ENCODE data around the gene METTL24.

Gene METTL24

DNA sequence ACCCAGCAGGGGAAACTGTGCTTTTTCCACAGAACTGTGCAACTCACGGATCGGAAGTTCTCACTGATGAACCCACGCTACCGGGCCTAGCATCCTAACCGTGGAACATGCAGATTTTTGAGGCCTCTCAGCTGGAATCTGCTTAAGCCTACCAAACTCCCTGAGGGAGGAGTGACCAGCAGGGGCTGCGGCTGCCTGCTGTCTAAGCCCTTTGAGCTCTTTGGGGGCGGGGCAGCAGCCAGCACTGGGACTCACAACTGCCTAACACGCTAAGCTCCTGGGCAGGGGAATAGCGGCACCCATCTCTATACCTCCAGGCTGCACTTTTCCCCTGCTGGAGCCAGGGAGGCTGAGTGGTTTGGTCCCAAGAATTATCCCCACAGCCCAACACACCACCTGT, 20.4 kb upstream of the METTL24 start:
- no peak overlapping the region for H3K9ac ChIP-seq (ENCODE audit: low read depth, low read length)
- H3K4me1 ChIP-seq (ENCODE audit: insufficient read depth, low read length): no peaks in the 10 kb centered on the region
- no peaks in the 10 kb centered on the region for H3K36me3 ChIP-seq (ENCODE audit: insufficient read depth, low read length)
- H3K9me3 ChIP-seq (ENCODE audit: control insufficient read depth, insufficient read depth, low read length): no peaks in the 10 kb centered on the region

DNA sequence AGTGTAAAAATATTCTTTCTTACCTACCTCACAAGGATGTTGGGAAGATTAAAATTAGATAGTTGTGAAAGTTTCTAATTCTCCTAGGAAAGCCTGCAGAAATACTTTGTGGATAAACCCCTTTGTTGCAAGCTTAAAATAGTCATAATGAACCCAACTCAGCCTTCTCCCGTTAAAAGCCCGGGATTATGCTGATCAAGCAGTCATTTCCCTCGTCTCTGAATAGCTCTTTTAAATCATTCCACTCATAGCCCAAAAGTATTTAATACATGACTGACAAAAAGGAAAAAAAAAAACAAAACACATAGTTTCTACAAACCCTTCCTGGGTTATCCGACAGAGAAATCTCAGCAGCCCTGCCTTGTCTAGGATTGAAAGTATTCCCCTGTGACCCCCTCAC, 10.9 kb upstream of the METTL24 start:
- no peak overlapping the region for H3K9ac ChIP-seq (ENCODE audit: low read depth, low read length)
- H3K36me3 ChIP-seq (ENCODE audit: insufficient read depth, low read length): no peaks in the 10 kb centered on the region
- H3K4me1 ChIP-seq (ENCODE audit: insufficient read depth, low read length): peaks cover 12% of the 10 kb centered on the region; the same call in 1 of the 2 replicates

DNA sequence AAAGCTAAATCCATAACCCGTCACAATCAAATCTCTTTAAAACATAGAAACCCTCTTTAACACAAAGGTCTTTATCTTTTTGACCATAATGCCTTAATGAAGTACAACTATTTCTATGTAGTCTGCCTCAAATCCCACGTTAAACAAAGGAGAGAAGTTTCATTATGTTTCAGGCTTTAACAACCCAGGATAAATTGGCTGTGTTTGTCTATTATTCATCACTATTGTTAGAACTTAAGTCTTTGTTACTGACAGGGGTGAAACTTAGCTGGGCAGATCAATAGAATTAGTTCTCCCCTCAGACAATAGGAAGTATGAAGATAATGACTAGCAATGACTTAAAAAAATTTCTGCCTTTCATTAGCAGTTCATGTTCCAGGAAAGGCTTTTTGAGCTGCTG, 10.1 kb upstream of the METTL24 start:
- Histone ChIP-seq H3K36me3 (ENCODE audit: insufficient read depth, low read length) (no peaks in the 10 kb centered on the region), H3K9ac (ENCODE audit: low read depth, low read length) (no peak overlapping the region), H3K9me3 (ENCODE audit: control insufficient read depth, insufficient read depth, low read length) (no peaks in the 10 kb centered on the region), H3K4me1 (ENCODE audit: insufficient read depth, low read length) (peaks cover 16% of the 10 kb centered on the region; the same call in 1 of the 2 replicates)

More for the DNA sequence above, 10.9 kb upstream of the METTL24 start:
- H3K9me3 ChIP-seq (ENCODE audit: control insufficient read depth, insufficient read depth, low read length): no peaks in the 10 kb centered on the region

DNA sequence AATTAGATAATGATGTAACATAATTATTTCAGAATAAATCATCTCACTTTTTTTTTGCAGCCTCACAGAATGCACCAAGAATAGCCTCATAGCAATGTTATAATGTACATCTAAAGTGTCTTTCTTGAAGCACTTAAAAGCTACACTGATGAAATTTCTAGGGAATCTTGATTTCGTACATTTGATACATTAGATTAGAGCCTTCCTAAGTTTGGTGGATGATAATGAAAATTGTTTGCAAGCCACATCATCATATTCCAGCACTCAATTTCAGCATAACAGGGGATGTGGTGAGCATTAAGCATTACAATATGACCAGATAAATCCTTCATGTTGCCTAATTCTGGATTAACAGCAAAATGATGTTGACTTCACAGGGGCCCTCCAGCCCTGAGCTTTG, 9.7 kb upstream of the METTL24 start:
- Histone ChIP-seq H3K36me3 (ENCODE audit: insufficient read depth, low read length) (no peaks in the 10 kb centered on the region), H3K9ac (ENCODE audit: low read depth, low read length) (no peak overlapping the region), H3K9me3 (ENCODE audit: control insufficient read depth, insufficient read depth, low read length) (no peaks in the 10 kb centered on the region), H3K4me1 (ENCODE audit: insufficient read depth, low read length) (peaks cover 16% of the 10 kb centered on the region; the same call in 1 of the 2 replicates)

DNA sequence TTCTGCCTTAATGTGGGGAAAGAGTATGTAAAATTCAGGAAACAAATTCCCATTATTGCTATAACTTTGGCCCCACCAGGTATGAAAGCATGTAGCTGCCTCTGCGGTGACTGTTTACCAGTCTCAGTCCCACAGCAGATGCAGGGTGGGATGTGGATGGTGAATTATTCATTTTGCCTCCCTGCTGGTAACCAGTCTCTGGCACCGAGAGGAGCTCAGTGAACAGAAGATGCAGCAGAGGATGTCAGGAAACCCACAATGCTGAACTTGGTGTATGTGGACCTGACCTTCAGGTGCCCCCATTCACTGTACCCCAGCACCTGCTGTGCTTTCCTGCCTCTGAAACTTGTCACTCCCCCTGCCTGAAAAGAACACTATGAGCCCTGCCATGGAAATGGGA, 8.8 kb upstream of the METTL24 start:
- no peaks in the 10 kb centered on the region for H3K9me3 ChIP-seq (ENCODE audit: control insufficient read depth, insufficient read depth, low read length)
- H3K36me3 ChIP-seq (ENCODE audit: insufficient read depth, low read length): no peaks in the 10 kb centered on the region
- peaks cover 16% of the 10 kb centered on the region; the same call in 1 of the 2 replicates for H3K4me1 ChIP-seq (ENCODE audit: insufficient read depth, low read length)
- H3K9ac ChIP-seq (ENCODE audit: low read depth, low read length): no peak overlapping the region

DNA sequence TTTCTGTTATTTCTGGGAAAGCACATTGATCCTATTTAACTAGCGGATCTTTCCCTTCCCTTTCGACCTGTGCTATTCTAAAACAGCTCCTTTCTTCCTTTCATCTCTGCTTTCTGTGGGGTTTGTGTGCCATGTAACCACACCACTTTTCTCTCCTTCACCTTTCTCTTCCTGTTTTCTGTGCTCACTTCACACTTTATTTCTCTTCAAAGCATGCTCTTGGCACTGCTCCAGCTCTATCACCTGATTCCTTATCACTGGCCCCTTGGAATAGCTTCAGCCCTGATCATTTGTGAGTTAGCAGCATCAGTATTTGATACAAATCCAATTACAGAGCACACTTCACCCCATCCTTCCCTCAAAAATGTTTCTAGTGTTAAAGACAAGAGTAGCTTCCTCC, 8.1 kb upstream of the METTL24 start:
- Histone ChIP-seq H3K9me3 (ENCODE audit: control insufficient read depth, insufficient read depth, low read length) (0 out of 2 replicates have a peak, but pooled peaks cover 3% of the 10 kb centered on the region), H3K36me3 (ENCODE audit: insufficient read depth, low read length) (no peaks in the 10 kb centered on the region), H3K9ac (ENCODE audit: low read depth, low read length) (no peak overlapping the region), H3K4me1 (ENCODE audit: insufficient read depth, low read length) (peaks cover 16% of the 10 kb centered on the region; the same call in 1 of the 2 replicates)

DNA sequence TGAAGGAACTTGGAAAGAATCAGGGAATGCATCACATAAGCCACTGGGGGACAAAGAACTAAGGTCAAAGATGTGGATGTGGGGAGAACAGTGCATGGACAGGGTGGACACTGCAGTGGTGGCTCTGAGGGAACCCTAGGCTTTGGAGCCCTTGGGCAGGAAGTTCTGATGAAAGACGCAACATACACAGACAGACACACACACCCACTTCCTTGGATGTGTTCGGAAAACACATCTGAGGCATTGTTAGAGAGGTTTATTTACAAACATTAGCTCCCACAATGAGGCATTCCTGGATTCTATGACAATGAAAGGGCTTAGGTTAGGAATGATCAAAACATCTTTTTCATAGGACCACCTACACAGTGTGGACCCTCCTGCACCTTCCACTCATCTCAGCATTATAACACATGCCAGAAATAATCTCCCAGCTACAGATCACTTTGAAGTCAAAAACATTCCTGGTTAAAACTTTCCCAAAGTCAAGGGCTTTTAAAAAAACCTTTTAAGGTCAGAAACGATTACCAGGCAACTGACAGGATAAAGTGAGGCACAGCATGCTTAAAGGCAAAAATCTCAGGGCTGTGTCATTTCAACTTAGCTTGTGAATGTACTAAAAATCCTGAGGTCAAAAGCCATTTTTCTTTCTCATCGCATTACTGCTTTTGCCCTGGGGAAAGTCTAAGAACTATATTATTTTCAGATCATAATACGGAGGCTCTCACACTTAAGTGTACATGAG, 6.4 kb upstream of the METTL24 start:
- Histone ChIP-seq H3K36me3 (ENCODE audit: insufficient read depth, low read length) (no peaks in the 10 kb centered on the region), H3K9me3 (ENCODE audit: control insufficient read depth, insufficient read depth, low read length) (0 out of 2 replicates have a peak, but pooled peaks cover 4% of the 10 kb centered on the region), H3K9ac (ENCODE audit: low read depth, low read length) (no peak overlapping the region)

DNA sequence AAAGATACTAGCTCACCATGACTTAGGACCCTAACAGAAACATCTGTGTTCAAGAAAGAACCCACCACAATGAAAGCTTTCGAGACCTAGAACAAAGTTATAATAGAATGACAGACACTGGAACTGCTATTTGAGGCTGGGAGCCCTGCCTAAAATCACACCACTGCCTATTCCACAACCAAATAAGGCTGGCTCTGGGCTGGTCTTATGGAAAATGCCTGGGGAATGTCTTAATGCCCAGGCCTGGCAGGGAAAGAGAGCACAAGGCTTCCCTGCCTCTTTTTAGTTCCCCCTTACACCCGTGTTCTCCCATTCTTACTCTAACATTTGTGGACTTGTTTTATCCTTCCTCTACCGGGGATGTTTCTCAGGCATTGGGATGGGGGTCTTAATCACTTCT, 5.6 kb upstream of the METTL24 start:
- peaks cover 16% of the 10 kb centered on the region; the same call in 1 of the 2 replicates for H3K4me1 ChIP-seq (ENCODE audit: insufficient read depth, low read length)
- no peak overlapping the region for H3K9ac ChIP-seq (ENCODE audit: low read depth, low read length)
- 0 out of 2 replicates have a peak, but pooled peaks cover 4% of the 10 kb centered on the region for H3K9me3 ChIP-seq (ENCODE audit: control insufficient read depth, insufficient read depth, low read length)
- H3K36me3 ChIP-seq (ENCODE audit: insufficient read depth, low read length): no peaks in the 10 kb centered on the region

More for the DNA sequence above, 6.4 kb upstream of the METTL24 start:
- peaks cover 16% of the 10 kb centered on the region; the same call in 1 of the 2 replicates for H3K4me1 ChIP-seq (ENCODE audit: insufficient read depth, low read length)

DNA sequence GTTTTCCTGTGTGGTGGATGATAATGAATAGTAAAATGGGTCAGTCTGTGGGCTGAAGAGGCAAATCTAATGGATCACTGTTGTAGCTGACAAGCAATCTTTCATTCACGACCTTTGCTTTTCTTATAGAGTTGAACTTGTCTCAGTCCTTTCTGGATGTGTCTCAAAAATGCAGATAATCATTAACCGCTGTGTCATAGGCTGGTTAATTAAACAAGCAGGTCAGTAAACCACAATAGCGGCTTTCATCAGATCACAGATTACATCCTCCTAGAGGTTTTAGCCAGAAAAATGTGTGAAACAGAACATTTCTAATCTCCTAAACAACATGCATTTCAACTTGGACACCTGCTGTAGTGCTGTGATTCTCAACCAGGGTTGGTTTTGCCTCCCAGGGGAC, 2.5 kb upstream of the METTL24 start:
- H3K36me3 ChIP-seq (ENCODE audit: insufficient read depth, low read length): no peaks in the 10 kb centered on the region
- H3K9me3 ChIP-seq (ENCODE audit: control insufficient read depth, insufficient read depth, low read length): 0 out of 2 replicates have a peak, but pooled peaks cover 4% of the 10 kb centered on the region
- H3K9ac ChIP-seq (ENCODE audit: low read depth, low read length): no peak overlapping the region
- H3K4me1 ChIP-seq (ENCODE audit: insufficient read depth, low read length): peaks cover 17% of the 10 kb centered on the region

DNA sequence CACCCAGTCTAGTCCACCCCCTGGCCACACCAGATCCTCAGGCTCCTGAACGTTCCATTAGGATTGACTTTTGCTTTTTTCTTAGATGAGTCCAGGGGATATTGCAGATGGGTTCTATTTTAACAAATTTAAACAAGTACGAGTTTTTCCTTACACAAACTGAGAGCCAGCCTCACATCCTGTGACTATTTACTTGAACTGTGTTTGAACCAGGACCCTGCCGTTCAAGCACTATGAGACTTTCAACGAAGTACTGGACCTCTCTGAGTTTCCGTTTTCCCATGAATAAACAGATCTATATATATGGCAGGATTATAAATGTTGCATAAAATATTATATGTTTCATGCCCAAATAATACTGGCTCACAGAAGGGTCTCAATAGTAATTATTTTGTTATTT, 1.4 kb upstream of the METTL24 start:
- 0 out of 2 replicates have a peak, but pooled peaks cover 4% of the 10 kb centered on the region for H3K9me3 ChIP-seq (ENCODE audit: control insufficient read depth, insufficient read depth, low read length)
- no peaks in the 10 kb centered on the region for H3K36me3 ChIP-seq (ENCODE audit: insufficient read depth, low read length)
- no peak overlapping the region for H3K9ac ChIP-seq (ENCODE audit: low read depth, low read length)
- peaks cover 17% of the 10 kb centered on the region for H3K4me1 ChIP-seq (ENCODE audit: insufficient read depth, low read length)

DNA sequence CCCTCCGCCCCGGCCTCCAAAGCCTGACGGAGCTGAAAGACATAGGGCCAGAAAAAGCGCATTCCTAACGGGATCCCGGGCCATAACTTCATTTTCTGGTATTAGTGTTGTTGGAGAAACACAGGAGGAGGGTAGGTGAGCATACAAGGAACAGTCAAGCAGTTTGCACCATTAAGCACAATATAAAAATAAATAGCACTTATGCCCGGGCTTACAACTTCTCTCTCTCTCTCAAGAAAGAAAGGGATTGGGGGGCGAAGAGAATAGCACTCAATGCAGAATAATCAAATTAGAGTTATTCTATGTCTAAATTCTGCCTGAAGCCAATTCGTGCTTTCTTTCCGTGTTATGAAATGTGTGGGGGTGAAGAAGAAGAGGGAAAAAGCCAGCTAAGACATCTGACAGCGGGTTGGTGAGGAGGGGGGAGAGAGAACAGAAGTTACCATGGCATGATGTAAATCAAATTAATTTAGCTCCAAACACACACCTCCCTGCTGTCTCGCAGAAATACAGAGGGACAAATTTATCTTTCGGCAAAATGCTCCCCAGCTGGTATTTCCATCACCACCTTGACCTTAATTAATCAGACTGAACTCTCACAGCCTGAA, 508 bp upstream of the METTL24 start:
- H3K36me3 ChIP-seq (ENCODE audit: insufficient read depth, low read length): no peaks in the 10 kb centered on the region
- H3K9me3 ChIP-seq (ENCODE audit: control insufficient read depth, insufficient read depth, low read length): 0 out of 2 replicates have a peak, but pooled peaks cover 4% of the 10 kb centered on the region
- H3K9ac ChIP-seq (ENCODE audit: low read depth, low read length): peak overlapping the region; percentile 72; the same call in 1 of the 2 replicates
- peaks cover 8% of the 10 kb centered on the region for H3K4me1 ChIP-seq (ENCODE audit: insufficient read depth, low read length)

DNA sequence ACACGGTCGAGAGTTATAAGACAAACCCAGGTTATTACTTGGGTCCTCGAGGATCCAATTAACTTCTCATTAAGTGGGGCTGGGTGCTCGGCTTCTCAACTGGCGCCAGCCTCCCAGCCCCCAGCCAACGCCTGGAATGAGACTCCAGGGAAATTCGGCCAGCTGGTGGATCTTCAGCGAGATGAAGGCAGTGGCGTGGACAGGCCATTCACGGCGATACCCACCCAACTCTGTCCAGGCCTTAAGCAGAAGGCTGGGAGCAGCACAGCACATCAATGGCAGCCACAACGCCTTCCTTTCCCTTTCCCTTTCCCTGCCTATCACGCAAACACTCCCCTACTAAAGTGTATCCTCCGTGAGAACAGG, 868 bp downstream of the METTL24 start:
- 0 out of 2 replicates have a peak, but pooled peaks cover 4% of the 10 kb centered on the region for H3K9me3 ChIP-seq (ENCODE audit: control insufficient read depth, insufficient read depth, low read length)
- peaks cover 17% of the 10 kb centered on the region for H3K4me1 ChIP-seq (ENCODE audit: insufficient read depth, low read length)
- H3K9ac ChIP-seq (ENCODE audit: low read depth, low read length): peak overlapping the region; percentile 72
- H3K36me3 ChIP-seq (ENCODE audit: insufficient read depth, low read length): no peaks in the 10 kb centered on the region

DNA sequence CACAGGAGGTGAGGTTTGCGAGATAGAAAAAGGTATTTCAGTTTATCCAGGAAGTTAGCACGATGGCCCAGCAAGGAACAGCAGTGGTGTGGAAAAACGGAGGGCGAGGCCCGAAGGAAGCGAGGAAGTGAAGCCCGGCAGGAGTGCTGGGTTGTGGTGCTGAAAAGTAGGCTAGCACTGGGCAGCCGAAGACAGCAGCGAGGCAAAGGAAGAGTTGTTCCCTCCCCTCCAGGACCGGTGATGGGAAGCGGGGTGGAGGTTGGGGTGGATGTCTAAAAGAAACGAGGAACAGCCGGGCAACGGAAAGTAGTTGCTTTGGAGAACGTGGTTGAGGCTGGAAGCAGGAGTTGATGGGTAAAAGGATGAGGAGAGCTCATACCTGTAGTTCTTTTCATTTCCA, 1.4 kb downstream of the METTL24 start:
- Histone ChIP-seq H3K36me3 (ENCODE audit: insufficient read depth, low read length) (no peaks in the 10 kb centered on the region), H3K9me3 (ENCODE audit: control insufficient read depth, insufficient read depth, low read length) (0 out of 2 replicates have a peak, but pooled peaks cover 4% of the 10 kb centered on the region), H3K9ac (ENCODE audit: low read depth, low read length) (peak overlapping the region; percentile 72; the same call in 1 of the 2 replicates), H3K4me1 (ENCODE audit: insufficient read depth, low read length) (peaks cover 22% of the 10 kb centered on the region)

DNA sequence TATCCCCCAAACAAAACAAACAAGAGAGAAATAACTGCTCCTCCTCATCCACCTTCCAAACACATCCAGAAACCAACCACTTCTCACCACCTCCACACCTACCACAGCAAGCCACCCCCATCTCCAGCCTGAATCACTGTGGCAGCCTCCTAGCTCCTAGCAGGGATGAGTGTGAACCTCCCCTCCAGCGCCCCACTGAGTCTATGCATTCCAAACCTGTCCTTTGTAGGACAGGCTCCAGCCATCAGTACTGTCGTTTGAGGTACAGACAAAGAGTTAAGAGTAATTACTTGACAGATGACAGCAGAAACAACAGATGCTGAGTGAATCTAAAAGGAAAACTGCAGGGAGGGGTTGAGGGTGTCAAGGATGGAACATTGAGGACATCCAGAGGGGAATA, 2.4 kb downstream of the METTL24 start:
- Histone ChIP-seq H3K4me1 (ENCODE audit: insufficient read depth, low read length) (peaks cover 27% of the 10 kb centered on the region), H3K36me3 (ENCODE audit: insufficient read depth, low read length) (no peaks in the 10 kb centered on the region), H3K9me3 (ENCODE audit: control insufficient read depth, insufficient read depth, low read length) (no peaks in the 10 kb centered on the region), H3K9ac (ENCODE audit: low read depth, low read length) (no peak overlapping the region)

DNA sequence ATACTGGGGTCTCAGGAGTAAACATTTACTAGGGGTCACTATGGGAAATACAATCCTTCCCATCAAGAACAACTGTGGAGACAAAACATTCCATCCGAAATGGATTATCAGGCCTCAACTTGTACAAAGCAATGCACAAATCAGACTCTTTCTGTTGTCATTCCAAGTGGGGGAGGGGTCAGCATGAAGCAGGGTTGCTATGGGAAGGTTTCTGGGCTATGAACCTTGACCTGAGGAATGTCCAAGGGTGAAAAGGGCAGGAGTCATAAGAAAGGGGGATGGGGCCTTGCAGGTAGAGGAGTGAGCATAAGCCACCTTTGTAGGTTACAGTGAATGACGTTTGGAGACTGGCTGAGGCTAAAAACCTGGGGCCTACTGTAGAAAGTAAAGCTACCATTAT, 3.1 kb downstream of the METTL24 start:
- Histone ChIP-seq H3K9ac (ENCODE audit: low read depth, low read length) (no peak overlapping the region), H3K9me3 (ENCODE audit: control insufficient read depth, insufficient read depth, low read length) (no peaks in the 10 kb centered on the region), H3K36me3 (ENCODE audit: insufficient read depth, low read length) (no peaks in the 10 kb centered on the region), H3K4me1 (ENCODE audit: insufficient read depth, low read length) (peaks cover 27% of the 10 kb centered on the region)
